ENCODE measurements around the gene ACOT7. TPM values are rescaled to one million over a fixed set of nuclear protein-coding genes. Genes with fewer than 3 reads are reported as not detected.

Gene ACOT7
- total and polyA plus RNA-seq, 2 of the 13 experiments (the other 11 are each of a cell fraction or from before 2014, with no cell fraction given): 33.0 to 55.8 TPM

DNA sequence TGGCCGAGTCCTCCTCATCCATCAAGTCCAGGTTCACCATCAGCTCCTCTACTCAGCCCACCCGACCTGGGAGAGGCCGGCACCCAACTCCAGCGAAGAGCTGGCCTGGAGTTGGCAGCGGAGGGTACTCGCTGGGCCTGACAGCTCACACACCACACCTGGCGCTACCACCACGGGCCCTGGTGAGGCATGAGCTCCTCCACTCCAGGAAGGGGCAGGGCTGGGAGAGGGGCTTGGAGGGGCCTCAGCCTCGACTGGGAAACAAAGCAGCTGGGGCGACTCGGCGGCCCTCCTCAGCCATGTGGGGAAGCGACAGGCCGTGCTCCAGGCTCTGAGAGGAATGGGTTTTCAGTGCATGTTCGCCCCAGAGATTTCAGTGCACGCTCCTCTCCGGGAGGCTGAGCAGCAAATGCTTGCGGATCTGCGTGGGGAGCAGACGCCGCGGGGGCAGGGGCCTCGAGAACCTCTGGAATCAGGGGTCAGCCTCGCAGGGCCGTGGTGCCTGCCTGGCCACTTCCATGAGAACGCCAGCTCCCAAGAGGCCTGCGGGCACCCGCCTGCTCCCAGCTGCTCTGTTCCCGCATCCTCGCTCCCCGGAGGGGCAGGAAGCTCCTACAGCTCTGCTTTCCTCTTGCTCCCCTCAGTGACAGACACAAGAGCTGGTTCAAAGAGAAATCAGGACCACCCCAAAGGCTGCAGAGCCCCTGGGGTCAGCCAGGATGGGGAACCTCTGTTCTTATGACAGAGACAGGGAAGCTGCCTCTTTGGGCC is 113.8 kb downstream of the ACOT7 start:
- no peaks in the 10 kb centered on the region for H4K20me1 ChIP-seq (ENCODE audit: insufficient read depth, low read length)
- no peak overlapping the region for H3K27ac ChIP-seq (ENCODE audit: extremely low read length, insufficient read depth, low read length)
- DNase-seq (ENCODE audit: low spot score): no peak
- no peaks in the 10 kb centered on the region for H3K27me3 ChIP-seq (ENCODE audit: control insufficient read depth in 1 of 2, insufficient read depth in 2 of 2, low read length in 2 of 2)
- FAIRE-seq: no peak
- no peak for TF ChIP-seq ZSCAN31 (CRISPR knock-in tag; IDR thresholded peaks at IDR 0.05; ENCODE audit: low read depth)
- TF ChIP-seq RFXANK (CRISPR knock-in tag; IDR thresholded peaks at IDR 0.05): no peak
- no peak for TF ChIP-seq MTF1 (CRISPR knock-in tag; IDR thresholded peaks at IDR 0.05)
- no peak for TF ChIP-seq SP140L (CRISPR knock-in tag; IDR thresholded peaks at IDR 0.05; ENCODE audit: borderline replicate concordance)
- TF ChIP-seq ZFX (CRISPR knock-in tag; IDR thresholded peaks at IDR 0.05; ENCODE audit: low read depth): no peak
- TF ChIP-seq, protein P1, sequence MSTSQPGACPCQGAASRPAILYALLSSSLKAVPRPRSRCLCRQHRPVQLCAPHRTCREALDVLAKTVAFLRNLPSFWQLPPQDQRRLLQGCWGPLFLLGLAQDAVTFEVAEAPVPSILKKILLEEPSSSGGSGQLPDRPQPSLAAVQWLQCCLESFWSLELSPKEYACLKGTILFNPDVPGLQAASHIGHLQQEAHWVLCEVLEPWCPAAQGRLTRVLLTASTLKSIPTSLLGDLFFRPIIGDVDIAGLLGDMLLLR (CRISPR knock-in tag; IDR thresholded peaks at IDR 0.05): no peak
- no peak for TF ChIP-seq ZNF124 (CRISPR knock-in tag; IDR thresholded peaks at IDR 0.05)
- TF ChIP-seq SAFB2 (CRISPR knock-in tag; IDR thresholded peaks at IDR 0.05; ENCODE audit: borderline replicate concordance, low read depth): no peak
- no peak overlapping the region for H3K9ac ChIP-seq (ENCODE audit: insufficient read depth, low read depth, low read length)
- BruUV-seq (replicated peaks): no TSS peak
- in situ Hi-C loops (cut with HindIII; ENCODE audit: extremely low pct_ligation_motif_present, low pct_unique_long_range_greater_than_20kb): loop anchor here (5.0 kb wide), 1 partner anchor 32 kb away; no protein-coding TSS in a partner anchor
- no peak for ATAC-seq
- intact Hi-C loops (cut with micrococcal nuclease; ENCODE audit: unreplicated experiment): loop anchor here (2.0 kb wide), 1 partner anchor 33 kb away; no protein-coding TSS in a partner anchor
- WGBS (ENCODE audit: low lambda C conversion rate): 97% methylated on average over 23 of the region's 31 CpGs
- POLR2A ChIA-PET: no interaction called here
- H2AFZ ChIP-seq (ENCODE audit: low read length): no peak overlapping the region
- H3K4me2 ChIP-seq (ENCODE audit: low read depth, low read length): no peak overlapping the region
- CTCF ChIA-PET (ENCODE audit: low intra/inter-chr PET ratio, low total read pairs): interaction anchor here (1.6 kb wide), 1 partner anchor 33 kb away, joined by 16 read pairs; no protein-coding TSS in a partner anchor
- no peak overlapping the region for H3K4me3 ChIP-seq (replicated peaks in 1 of 3; ENCODE audit: insufficient read depth in 1 of 3, low read depth in 2 of 3, low read length in 3 of 3)
- peaks cover 27% of the 10 kb centered on the region for H3K4me1 ChIP-seq (ENCODE audit: insufficient read depth, low read length)
- peaks cover 0 to 1% of the 10 kb centered on the region in 2 experiments; a peak in 2 of 5 replicates for H3K36me3 ChIP-seq (replicated peaks in 1 of 2; ENCODE audit: control insufficient read depth in 1 of 2, insufficient read depth in 2 of 2, low read length in 2 of 2)
- H3K79me2 ChIP-seq (ENCODE audit: insufficient read depth, low read length): no peaks in the 10 kb centered on the region
- H3K9me3 ChIP-seq (ENCODE audit: low read length): no peaks in the 10 kb centered on the region

All from HepG2 (cell line).